VCaP (cell line): Measurements from ENCODE around the gene DIPK1A.

Source experiments
- H3K27ac ChIP-seq: fragments of 450-650 bp; 2 replicates; pipeline ENCODE4 v1.5.1; 2017
- TF ChIP-seq, protein P1 (sequence below): fragments of 450-650 bp; conservative IDR thresholded peaks from 2 replicates; pipeline ENCODE4 v1.5.1; 2017; ENCODE audit warnings: mild to moderate bottlenecking, moderate library complexity

The DIPK1A gene

GRCh38 chr1:92945748-92946270 is 15.5 kb downstream of the DIPK1A start:
- TF ChIP-seq, protein P1, sequence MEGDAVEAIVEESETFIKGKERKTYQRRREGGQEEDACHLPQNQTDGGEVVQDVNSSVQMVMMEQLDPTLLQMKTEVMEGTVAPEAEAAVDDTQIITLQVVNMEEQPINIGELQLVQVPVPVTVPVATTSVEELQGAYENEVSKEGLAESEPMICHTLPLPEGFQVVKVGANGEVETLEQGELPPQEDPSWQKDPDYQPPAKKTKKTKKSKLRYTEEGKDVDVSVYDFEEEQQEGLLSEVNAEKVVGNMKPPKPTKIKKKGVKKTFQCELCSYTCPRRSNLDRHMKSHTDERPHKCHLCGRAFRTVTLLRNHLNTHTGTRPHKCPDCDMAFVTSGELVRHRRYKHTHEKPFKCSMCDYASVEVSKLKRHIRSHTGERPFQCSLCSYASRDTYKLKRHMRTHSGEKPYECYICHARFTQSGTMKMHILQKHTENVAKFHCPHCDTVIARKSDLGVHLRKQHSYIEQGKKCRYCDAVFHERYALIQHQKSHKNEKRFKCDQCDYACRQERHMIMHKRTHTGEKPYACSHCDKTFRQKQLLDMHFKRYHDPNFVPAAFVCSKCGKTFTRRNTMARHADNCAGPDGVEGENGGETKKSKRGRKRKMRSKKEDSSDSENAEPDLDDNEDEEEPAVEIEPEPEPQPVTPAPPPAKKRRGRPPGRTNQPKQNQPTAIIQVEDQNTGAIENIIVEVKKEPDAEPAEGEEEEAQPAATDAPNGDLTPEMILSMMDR, result no peak
- no peak overlapping the region for H3K27ac ChIP-seq

DNA sequence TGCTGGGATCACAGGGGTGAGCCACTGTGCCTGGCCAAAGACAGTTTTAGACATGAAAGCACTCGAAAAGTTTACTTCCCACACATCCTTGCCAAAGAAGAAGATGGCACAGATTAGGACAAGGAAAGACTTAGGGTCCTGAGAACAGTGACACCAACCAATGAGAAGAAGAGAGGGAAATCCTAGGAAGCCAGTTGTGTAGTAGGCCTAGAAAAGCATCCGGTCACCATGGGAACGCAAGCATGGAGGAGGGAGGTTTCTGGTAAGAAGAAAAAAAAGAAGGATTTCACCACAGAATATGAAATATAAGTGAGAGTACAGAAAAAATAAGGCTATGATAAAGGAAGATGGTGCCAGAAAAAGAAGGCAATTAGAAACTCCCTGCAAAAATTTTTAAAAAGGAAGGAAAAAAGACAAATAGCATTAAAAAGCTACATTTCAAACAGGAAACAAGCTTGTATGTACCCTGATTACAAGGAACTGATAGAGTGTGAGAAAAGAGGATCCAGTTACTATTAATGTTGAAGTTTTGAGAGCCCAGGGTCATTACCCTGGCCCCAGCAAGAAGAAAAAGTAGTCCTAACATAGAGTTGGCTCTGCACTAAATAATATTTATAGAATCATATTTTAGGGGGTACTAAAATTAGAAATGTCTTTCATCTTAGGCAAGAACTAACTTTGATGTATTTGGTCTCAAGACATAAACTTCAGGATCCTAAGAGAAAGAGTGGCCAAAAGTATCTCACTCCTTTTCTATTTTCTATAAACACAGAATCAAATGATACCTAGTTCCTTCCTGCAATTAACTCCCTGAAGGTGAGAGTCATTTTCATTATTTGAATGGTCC is 16.1 kb downstream of the DIPK1A start:
- H3K27ac ChIP-seq, result no peak overlapping the region
- TF ChIP-seq, protein P1, result no peak

DNA sequence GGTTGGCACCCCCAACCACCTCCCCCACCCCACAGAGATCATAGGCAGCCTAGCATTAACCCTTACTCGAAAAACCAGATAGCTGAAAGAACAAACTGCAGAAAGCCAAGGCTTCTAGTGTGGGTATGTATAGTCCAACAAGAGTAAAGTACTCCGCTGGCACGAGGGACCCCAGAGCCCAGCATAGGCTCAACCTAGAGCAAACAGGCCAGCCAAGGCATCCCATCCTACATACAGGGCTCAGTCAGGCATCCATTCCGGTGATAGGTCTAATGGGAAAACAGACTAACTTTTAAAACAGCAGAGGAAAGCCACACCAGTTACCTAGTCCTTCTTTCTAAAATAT is 17.8 kb downstream of the DIPK1A start:
- TF ChIP-seq, protein P1, result no peak
- H3K27ac ChIP-seq, result no peak overlapping the region

GRCh38 chr1:92940541-92940940 is 20.7 kb downstream of the DIPK1A start:
- H3K27ac ChIP-seq, result no peak overlapping the region

GRCh38 chr1:92937731-92938130 is 23.5 kb downstream of the DIPK1A start:
- no peak overlapping the region for H3K27ac ChIP-seq
- TF ChIP-seq, protein P1, result no peak

More at GRCh38 chr1:92940541-92940940, 20.7 kb downstream of the DIPK1A start:
- TF ChIP-seq, protein P1, result no peak

GRCh38 chr1:92936865-92937264 is 24.4 kb downstream of the DIPK1A start:
- H3K27ac ChIP-seq, result no peak overlapping the region
- TF ChIP-seq, protein P1, result no peak

GRCh38 chr1:92934395-92935378 is 26.6 kb downstream of the DIPK1A start:
- H3K27ac ChIP-seq, result peak overlapping the region; percentile 40
- TF ChIP-seq, protein P1, result no peak
